Liver (tissue), 3 donors: ENCODE measurements around the gene ITGB2.

Experiments
- HNF4G ChIP-seq: IDR thresholded peaks from 2 replicates; pipeline ENCODE4 v1.6.1; 2016; ENCODE audit warnings: antibody characterized with exemption
- YY1 ChIP-seq: IDR thresholded peaks from 2 replicates; pipeline ENCODE4 v1.6.1; 2016; ENCODE audit warnings: antibody characterized with exemption, mild to moderate bottlenecking
- TF ChIP-seq, protein P1 (sequence below): fragments of 150-350 bp; IDR thresholded peaks from 2 replicates; pipeline ENCODE4 v1.5.1; 2017; ENCODE audit warnings: improper control_type of control experiment, low read depth, low read length; ENCODE audit not compliant: missing input control
- donor health status: healthy.
- donor health status: healthy.

DNA sequence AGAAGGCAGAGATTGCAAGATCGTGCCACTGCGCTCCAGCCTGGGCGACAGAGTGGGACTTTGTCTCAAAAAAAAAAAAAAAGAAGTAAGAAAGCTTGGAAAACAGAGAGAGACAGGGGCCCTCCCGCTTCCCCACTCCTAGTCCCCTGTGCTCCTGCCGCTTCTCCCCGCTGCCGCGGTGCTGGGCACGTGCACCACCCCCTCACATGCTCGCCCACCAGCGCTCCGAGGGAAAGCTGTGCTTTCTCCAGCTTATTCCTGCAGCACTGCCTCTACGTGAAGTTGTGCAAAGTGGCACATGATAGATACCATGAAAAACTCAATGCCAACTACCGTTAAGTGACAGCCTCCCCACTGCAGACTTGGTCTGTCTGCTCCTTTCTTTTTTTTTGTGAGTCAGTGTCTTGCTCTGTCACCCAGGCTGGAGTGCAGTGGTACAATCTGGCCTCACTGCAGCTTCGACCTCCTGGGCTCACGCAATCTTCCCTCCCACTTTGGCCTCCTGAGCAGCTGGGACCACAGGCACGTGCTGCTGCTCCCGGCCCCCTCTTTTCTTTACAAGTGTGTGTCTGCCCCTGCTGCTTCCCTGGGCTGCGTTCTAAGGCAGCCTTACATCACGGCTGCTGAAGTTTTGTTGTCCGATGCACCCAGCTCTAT lies 34.6 kb upstream of the ITGB2 start:
- no peak for TF ChIP-seq YY1
- TF ChIP-seq, protein P1, sequence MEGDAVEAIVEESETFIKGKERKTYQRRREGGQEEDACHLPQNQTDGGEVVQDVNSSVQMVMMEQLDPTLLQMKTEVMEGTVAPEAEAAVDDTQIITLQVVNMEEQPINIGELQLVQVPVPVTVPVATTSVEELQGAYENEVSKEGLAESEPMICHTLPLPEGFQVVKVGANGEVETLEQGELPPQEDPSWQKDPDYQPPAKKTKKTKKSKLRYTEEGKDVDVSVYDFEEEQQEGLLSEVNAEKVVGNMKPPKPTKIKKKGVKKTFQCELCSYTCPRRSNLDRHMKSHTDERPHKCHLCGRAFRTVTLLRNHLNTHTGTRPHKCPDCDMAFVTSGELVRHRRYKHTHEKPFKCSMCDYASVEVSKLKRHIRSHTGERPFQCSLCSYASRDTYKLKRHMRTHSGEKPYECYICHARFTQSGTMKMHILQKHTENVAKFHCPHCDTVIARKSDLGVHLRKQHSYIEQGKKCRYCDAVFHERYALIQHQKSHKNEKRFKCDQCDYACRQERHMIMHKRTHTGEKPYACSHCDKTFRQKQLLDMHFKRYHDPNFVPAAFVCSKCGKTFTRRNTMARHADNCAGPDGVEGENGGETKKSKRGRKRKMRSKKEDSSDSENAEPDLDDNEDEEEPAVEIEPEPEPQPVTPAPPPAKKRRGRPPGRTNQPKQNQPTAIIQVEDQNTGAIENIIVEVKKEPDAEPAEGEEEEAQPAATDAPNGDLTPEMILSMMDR = no peak
- no peak for TF ChIP-seq HNF4G
